ENCODE data around the gene FNIP2. TPM values are rescaled to one million over a fixed set of nuclear protein-coding genes. Genes with fewer than 3 reads are reported as not detected.

Gene FNIP2
- total RNA-seq, 1 donor from 2014 or later: 18.5 TPM

DNA sequence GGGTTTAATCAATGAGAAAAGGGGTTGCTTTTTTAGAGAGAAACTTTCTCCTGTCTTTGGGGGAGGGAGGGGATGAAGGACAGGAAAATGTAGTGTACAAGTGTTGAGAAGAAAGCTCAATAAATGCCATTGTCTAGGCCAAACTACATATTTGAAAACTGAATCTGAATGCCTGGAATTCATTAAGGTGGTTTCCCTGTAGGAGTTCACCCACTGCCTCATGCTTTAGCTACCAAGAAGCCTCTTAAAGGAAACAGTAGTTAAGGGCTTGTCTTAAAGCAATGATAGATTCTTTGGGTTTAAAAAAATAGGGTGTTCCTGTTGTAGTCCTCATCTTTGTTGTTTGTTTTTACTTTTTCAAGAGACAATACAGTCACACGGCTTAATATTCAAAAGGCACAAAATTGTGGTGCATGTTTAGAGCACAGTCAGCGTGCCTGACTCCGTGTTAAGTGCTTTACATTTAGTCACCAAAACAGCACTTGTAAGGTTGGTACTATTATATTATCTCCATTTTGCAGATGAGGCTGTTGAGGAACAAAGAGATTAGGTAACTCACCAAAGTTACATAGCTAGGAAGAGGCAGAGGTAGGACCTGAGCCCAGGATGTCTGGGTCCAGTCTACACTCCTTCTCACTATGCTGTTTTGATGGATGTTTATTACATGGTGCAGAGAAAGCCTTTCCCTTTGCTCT, 46.0 kb downstream of the FNIP2 start:
- Histone ChIP-seq H3K9ac (ENCODE audit: low read length) (peak overlapping the region; percentile 53), H3K4me2 (ENCODE audit: low read length) (peak overlapping the region; percentile 57), H3K4me1 (ENCODE audit: insufficient read depth, low read length) (peaks cover 36% of the 10 kb centered on the region), H3K36me3 (ENCODE audit: insufficient read depth, low read length) (no peaks in the 10 kb centered on the region), H3K27ac (ENCODE audit: low read depth, low read length) (peak overlapping the region; percentile 73), H2AFZ (ENCODE audit: low read depth, low read length) (no peak overlapping the region), H3K4me3 (ENCODE audit: insufficient read depth, low read depth, low read length) (no peak overlapping the region), H3K79me2 (ENCODE audit: insufficient read depth, low read length) (peaks cover 64% of the 10 kb centered on the region), H4K20me1 (ENCODE audit: insufficient read depth, low read length) (no peaks in the 10 kb centered on the region), H3K9me3 (ENCODE audit: insufficient read depth, low read depth, low read length) (no peaks in the 10 kb centered on the region), H3K27me3 (ENCODE audit: insufficient read depth, low read length) (no peaks in the 10 kb centered on the region)
- Mint-ChIP-seq H3K27ac (ENCODE audit: unreplicated experiment) (peak overlapping the region; percentile 50), H3K4me3 (ENCODE audit: unreplicated experiment) (no peak overlapping the region), H3K9me3 (ENCODE audit: unreplicated experiment) (no peaks in the 10 kb centered on the region), H3K36me3 (ENCODE audit: low read depth, unreplicated experiment) (no peaks in the 10 kb centered on the region), H3K4me1 (ENCODE audit: low read depth, unreplicated experiment) (peaks cover 43% of the 10 kb centered on the region), H3K27me3 (ENCODE audit: low read depth, unreplicated experiment) (no peaks in the 10 kb centered on the region)
- TF ChIP-seq, protein P1, sequence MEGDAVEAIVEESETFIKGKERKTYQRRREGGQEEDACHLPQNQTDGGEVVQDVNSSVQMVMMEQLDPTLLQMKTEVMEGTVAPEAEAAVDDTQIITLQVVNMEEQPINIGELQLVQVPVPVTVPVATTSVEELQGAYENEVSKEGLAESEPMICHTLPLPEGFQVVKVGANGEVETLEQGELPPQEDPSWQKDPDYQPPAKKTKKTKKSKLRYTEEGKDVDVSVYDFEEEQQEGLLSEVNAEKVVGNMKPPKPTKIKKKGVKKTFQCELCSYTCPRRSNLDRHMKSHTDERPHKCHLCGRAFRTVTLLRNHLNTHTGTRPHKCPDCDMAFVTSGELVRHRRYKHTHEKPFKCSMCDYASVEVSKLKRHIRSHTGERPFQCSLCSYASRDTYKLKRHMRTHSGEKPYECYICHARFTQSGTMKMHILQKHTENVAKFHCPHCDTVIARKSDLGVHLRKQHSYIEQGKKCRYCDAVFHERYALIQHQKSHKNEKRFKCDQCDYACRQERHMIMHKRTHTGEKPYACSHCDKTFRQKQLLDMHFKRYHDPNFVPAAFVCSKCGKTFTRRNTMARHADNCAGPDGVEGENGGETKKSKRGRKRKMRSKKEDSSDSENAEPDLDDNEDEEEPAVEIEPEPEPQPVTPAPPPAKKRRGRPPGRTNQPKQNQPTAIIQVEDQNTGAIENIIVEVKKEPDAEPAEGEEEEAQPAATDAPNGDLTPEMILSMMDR (IDR thresholded peaks at IDR 0.05; ENCODE audit: insufficient read depth, low read depth, low read length): no peak
- no peak for TF ChIP-seq EZH2 (IDR thresholded peaks at IDR 0.05; ENCODE audit: insufficient read depth, low read length)
- peak; percentile 95 for DNase-seq (ENCODE audit: low read depth)
- peak; percentile 52 for FAIRE-seq

DNA sequence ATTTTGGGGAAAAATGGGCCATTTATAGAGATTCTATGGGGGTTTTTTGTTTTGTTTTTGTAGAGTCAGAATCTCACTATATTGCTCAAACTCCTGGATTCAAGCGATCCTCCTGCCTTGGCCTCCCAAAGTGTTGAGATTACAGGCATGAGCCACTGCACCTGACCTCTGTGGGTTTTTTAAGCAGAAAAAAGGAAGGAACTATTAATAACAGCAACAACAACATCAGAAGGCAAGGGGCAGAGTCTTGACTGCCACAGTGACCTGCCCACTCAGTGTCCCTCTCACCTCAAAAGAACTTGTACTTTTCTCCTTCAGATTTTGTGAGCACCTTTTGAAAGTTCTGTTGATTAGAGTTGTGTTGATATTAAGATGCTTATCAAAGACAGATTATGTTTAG, 48.1 kb downstream of the FNIP2 start:
- FAIRE-seq (no peak), DNase-seq (ENCODE audit: low read depth) (no peak)
- no peaks in the 10 kb centered on the region for H4K20me1 ChIP-seq (ENCODE audit: insufficient read depth, low read length)
- no peak overlapping the region for H2AFZ ChIP-seq (ENCODE audit: low read depth, low read length)
- H3K9me3 Mint-ChIP-seq (ENCODE audit: unreplicated experiment): no peaks in the 10 kb centered on the region
- H3K9ac ChIP-seq (ENCODE audit: low read length): no peak overlapping the region
- no peaks in the 10 kb centered on the region for H3K36me3 ChIP-seq (ENCODE audit: insufficient read depth, low read length)
- peaks cover 40% of the 10 kb centered on the region for H3K4me1 Mint-ChIP-seq (ENCODE audit: low read depth, unreplicated experiment)
- H3K4me2 ChIP-seq (ENCODE audit: low read length): no peak overlapping the region
- H3K4me3 Mint-ChIP-seq (ENCODE audit: unreplicated experiment): no peak overlapping the region
- TF ChIP-seq, protein P1 (IDR thresholded peaks at IDR 0.05; ENCODE audit: insufficient read depth, low read depth, low read length): no peak
- TF ChIP-seq EZH2 (IDR thresholded peaks at IDR 0.05; ENCODE audit: insufficient read depth, low read length): no peak
- peaks cover 16% of the 10 kb centered on the region for H3K4me1 ChIP-seq (ENCODE audit: insufficient read depth, low read length)
- peaks cover 72% of the 10 kb centered on the region for H3K79me2 ChIP-seq (ENCODE audit: insufficient read depth, low read length)
- no peak overlapping the region for H3K4me3 ChIP-seq (ENCODE audit: insufficient read depth, low read depth, low read length)
- no peak overlapping the region for H3K27ac Mint-ChIP-seq (ENCODE audit: unreplicated experiment)
- H3K9me3 ChIP-seq (ENCODE audit: insufficient read depth, low read depth, low read length): no peaks in the 10 kb centered on the region
- H3K36me3 Mint-ChIP-seq (ENCODE audit: low read depth, unreplicated experiment): no peaks in the 10 kb centered on the region
- no peak overlapping the region for H3K27ac ChIP-seq (ENCODE audit: low read depth, low read length)
- H3K27me3 Mint-ChIP-seq (ENCODE audit: low read depth, unreplicated experiment): no peaks in the 10 kb centered on the region
- H3K27me3 ChIP-seq (ENCODE audit: insufficient read depth, low read length): no peaks in the 10 kb centered on the region
